Smooth muscle cell (in vitro differentiated cells): ENCODE measurements around the gene GNAI3. TPM values are rescaled to one million over a fixed set of nuclear protein-coding genes. Genes with fewer than 3 reads are reported as not detected.

Source experiments
- DNase-seq: peaks from one replicate; lab custom pipeline; 2025; ENCODE audit not compliant: unreplicated experiment; lab: John Stamatoyannopoulos, UW
- H2AFZ ChIP-seq: fragments of 200-600 bp; sonication (generic); 2 replicates; pipeline ENCODE4 v1.6.0; 2016; ENCODE audit warnings: antibody characterized with exemption, low read depth, mild to moderate bottlenecking
- H3F3A ChIP-seq: fragments of 200-600 bp; sonication (generic); 2 replicates; pipeline ENCODE4 v1.6.0; 2017; ENCODE audit warnings: antibody characterized with exemption, low read depth
- H3K27ac ChIP-seq: fragments of 200-600 bp; sonication (generic); 2 replicates; pipeline ENCODE4 v1.5.1; 2016; ENCODE audit warnings: low read depth, mild to moderate bottlenecking
- H3K27me3 ChIP-seq: fragments of 200-600 bp; sonication (generic); 2 replicates; pipeline ENCODE4 v1.6.1; 2016; ENCODE audit warnings: low read depth, mild to moderate bottlenecking
- H3K36me3 ChIP-seq: fragments of 200-600 bp; sonication (generic); 2 replicates; pipeline ENCODE4 v1.5.1; 2016; ENCODE audit warnings: low read depth
- H3K4me1 ChIP-seq: fragments of 200-600 bp; sonication (generic); 2 replicates; pipeline ENCODE4 v1.5.1; 2016; ENCODE audit warnings: low read depth
- H3K4me2 ChIP-seq: fragments of 200-600 bp; sonication (generic); 2 replicates; pipeline ENCODE4 v1.6.0; 2016; ENCODE audit warnings: mild to moderate bottlenecking
- H3K4me3 ChIP-seq: fragments of 200-600 bp; sonication (generic); 2 replicates; pipeline ENCODE4 v1.5.1; 2016; ENCODE audit warnings: mild to moderate bottlenecking
- H3K79me2 ChIP-seq: fragments of 200-600 bp; sonication (generic); 2 replicates; pipeline ENCODE4 v1.6.0; 2016; ENCODE audit warnings: low read depth, mild to moderate bottlenecking
- H3K9ac ChIP-seq: fragments of 200-600 bp; sonication (generic); 2 replicates; pipeline ENCODE4 v1.6.0; 2016; ENCODE audit warnings: low read depth
- H3K9me3 ChIP-seq: fragments of 200-600 bp; sonication (generic); replicated peaks from 2 replicates; pipeline ENCODE4 v1.5.1; 2016; ENCODE audit warnings: low read depth
- H4K20me1 ChIP-seq: fragments of 200-600 bp; sonication (generic); 2 replicates; pipeline ENCODE4 v1.6.0; 2016; ENCODE audit warnings: low read depth
- CTCF ChIP-seq: fragments of 200-600 bp; sonication (generic); IDR thresholded peaks from 2 replicates; pipeline ENCODE4 v1.5.1; 2017; ENCODE audit warnings: borderline replicate concordance, mild to moderate bottlenecking, antibody characterized with exemption; ENCODE audit not compliant: insufficient read depth, poor library complexity, severe bottlenecking
- WGBS: methylation state at CpG from one replicate; pipeline ENCODE4 v1.1.7; 2016; ENCODE audit warnings: low lambda C conversion rate; 5-methylcytosine and 5-hydroxymethylcytosine counted together
- polyA plus RNA-seq: library from polyadenylated mRNA; unstranded; fragments of >200 nt; fragmentation: Nextera tagmentation; extraction: Ambion mirVana; gene quantifications from 2 replicates; pipeline ENCODE4 v1.2.1, GENCODE V29; 2016
- total RNA-seq: library from RNA; depleted of rRNA; stranded (reverse); fragments of >200 nt; gene quantifications from 2 replicates; pipeline ENCODE4 v1.2.3, GENCODE V29; 2014

GNAI3 gene
- total and polyA plus RNA-seq, 2 experiments from 2014 or later, result 11.4 to 15.4 TPM

- DNase-seq, result no peak
- no peak for TF ChIP-seq CTCF
- Histone ChIP-seq H3K9me3 (no peaks in the 10 kb centered on the region), H3F3A (no peaks in the 10 kb centered on the region), H3K4me1 (no peaks in the 10 kb centered on the region), H4K20me1 (peaks cover 54% of the 10 kb centered on the region), H3K9ac (no peak overlapping the region), H2AFZ (no peak overlapping the region), H3K27me3 (no peaks in the 10 kb centered on the region), H3K79me2 (peaks cover 20% of the 10 kb centered on the region), H3K36me3 (peaks cover 52% of the 10 kb centered on the region), H3K4me2 (no peak overlapping the region), H3K27ac (no peak overlapping the region), H3K4me3 (no peak overlapping the region)
- WGBS, result 100% methylated on average over 1 of the region's 1 CpG
Observed at GRCh38 chr1:109584766-109585165, 36.4 kb downstream of the GNAI3 start.

- Histone ChIP-seq H3K79me2 (peaks cover 16% of the 10 kb centered on the region), H3K9me3 (no peaks in the 10 kb centered on the region), H3F3A (no peaks in the 10 kb centered on the region), H3K4me3 (no peak overlapping the region), H3K4me1 (no peaks in the 10 kb centered on the region), H3K27ac (no peak overlapping the region), H3K36me3 (peaks cover 45% of the 10 kb centered on the region), H3K9ac (no peak overlapping the region), H3K27me3 (no peaks in the 10 kb centered on the region), H2AFZ (no peak overlapping the region), H4K20me1 (peaks cover 55% of the 10 kb centered on the region), H3K4me2 (no peak overlapping the region)
- WGBS, result 97% methylated on average over 3 of the region's 3 CpGs
- no peak for DNase-seq
- TF ChIP-seq CTCF, result no peak
Observed at GRCh38 chr1:109586055-109586454, 37.6 kb downstream of the GNAI3 start.

- 92% methylated on average over 3 of the region's 3 CpGs for whole genome bisulfite sequencing
- Histone ChIP-seq H2AFZ (no peak overlapping the region), H3K9ac (no peak overlapping the region), H3K36me3 (peaks cover 59% of the 10 kb centered on the region), H3K27me3 (no peaks in the 10 kb centered on the region), H3K4me3 (no peak overlapping the region), H4K20me1 (peaks cover 38% of the 10 kb centered on the region), H3F3A (no peaks in the 10 kb centered on the region), H3K79me2 (peaks cover 12% of the 10 kb centered on the region), H3K4me2 (no peak overlapping the region), H3K4me1 (no peaks in the 10 kb centered on the region), H3K27ac (no peak overlapping the region), H3K9me3 (no peaks in the 10 kb centered on the region)
- no peak for DNase-seq
- no peak for TF ChIP-seq CTCF
Observed at GRCh38 chr1:109589177-109589576, 40.8 kb downstream of the GNAI3 start.

GRCh38 chr1:109589679-109590078 is 41.3 kb downstream of the GNAI3 start:
- Histone ChIP-seq H3K36me3 (peaks cover 55% of the 10 kb centered on the region), H3F3A (no peaks in the 10 kb centered on the region), H3K4me3 (no peak overlapping the region), H3K9me3 (no peaks in the 10 kb centered on the region), H3K4me2 (no peak overlapping the region), H4K20me1 (peaks cover 33% of the 10 kb centered on the region), H3K9ac (no peak overlapping the region), H3K79me2 (peaks cover 8% of the 10 kb centered on the region), H3K27me3 (no peaks in the 10 kb centered on the region), H2AFZ (no peak overlapping the region), H3K4me1 (no peaks in the 10 kb centered on the region), H3K27ac (no peak overlapping the region)
- DNase-seq, result no peak
- TF ChIP-seq CTCF, result no peak
